Esophagus squamous epithelium (tissue), 5 donors: ENCODE data around the gene WDR38. TPM values are rescaled to one million over a fixed set of nuclear protein-coding genes. Genes with fewer than 3 reads are reported as not detected.
A peak's percentile ranks its signal among the peaks of the same experiment; 100 is the strongest.

Experiments used
- DNase-seq: peaks from one replicate; lab custom pipeline; 2025; lab: John Stamatoyannopoulos, UW
- H3K27ac ChIP-seq, 4 donors: fragments of 200-600 bp; sonication (generic); one replicate each; pipeline ENCODE4 v1.5.1; 2016 to 2019; ENCODE audit warnings: mild to moderate bottlenecking in 1 of 4
- H3K27me3 ChIP-seq, 4 donors: fragments of 200-600 bp; sonication (generic); 1 replicate in 3 of 4; 2 replicates in 1 of 4; pipeline versions ENCODE4 v1.5.1 to v1.6.0; 2017 to 2021; ENCODE audit warnings: antibody characterized with exemption in 1 of 4
- H3K36me3 ChIP-seq, 3 donors: fragments of 200-600 bp; sonication (generic); one replicate each; pipeline ENCODE4 v1.5.1; 2016 to 2019
- H3K4me1 ChIP-seq, 3 donors: fragments of 200-600 bp; sonication (generic); one replicate each; pipeline ENCODE4 v1.5.1; 2017 to 2019
- H3K4me3 ChIP-seq, 4 donors: fragments of 200-600 bp; sonication (generic); 1 replicate in 3 of 4; 2 replicates in 1 of 4; pipeline ENCODE4 v1.5.1; 2016 to 2019; ENCODE audit warnings: mild to moderate bottlenecking in 2 of 4, moderate library complexity in 1 of 4
- H3K9me3 ChIP-seq, 3 donors: fragments of 200-600 bp; sonication (generic); one replicate each; pipeline ENCODE4 v1.5.1; 2016 to 2019
- POLR2A ChIP-seq, 4 donors: fragments of 450-650 bp; IDR thresholded peaks; one replicate each; pipeline ENCODE4 v1.6.1; 2017; ENCODE audit warnings: antibody characterized with exemption in 4 of 4, mild to moderate bottlenecking in 4 of 4, moderate library complexity in 3 of 4
- WGBS, 2 donors: methylation state at CpG; one replicate each; pipeline ENCODE4 v1.1.5; 2018; 5-methylcytosine and 5-hydroxymethylcytosine counted together
- intact Hi-C: fragments of 100-400 bp; cut with DNase I; formaldehyde crosslinking; loops from one replicate; pipeline ENCODE4 v1.15.0; 2022
- small RNA-seq, 4 donors: library from RNA; depleted of rRNA; stranded (forward); fragments of <200 nt; gene quantifications; one replicate each; pipeline ENCODE3, GENCODE V24; 2016
- total RNA-seq, 4 donors: library from RNA; depleted of rRNA; stranded (reverse); fragments of >200 nt; gene quantifications; one replicate each; pipeline ENCODE4 v1.1.0, GENCODE V29; 2016
- TF ChIP-seq, protein P1 (sequence below), 6 experiments: fragments of 450-650 bp in 4 of 6; fragments of 200-600 bp in 2 of 6; sonication (generic) in 2 of 6; IDR thresholded peaks; one replicate each; pipeline ENCODE4 v1.5.1; 2016 to 2019; ENCODE audit warnings: antibody characterized with exemption in 6 of 6, mild to moderate bottlenecking in 4 of 6, moderate library complexity in 4 of 6
- donor health status: DM: yes; HTN: yes; CAD: no.

Gene WDR38
- total RNA-seq, 4 donors from 2014 or later, result not detected

DNA sequence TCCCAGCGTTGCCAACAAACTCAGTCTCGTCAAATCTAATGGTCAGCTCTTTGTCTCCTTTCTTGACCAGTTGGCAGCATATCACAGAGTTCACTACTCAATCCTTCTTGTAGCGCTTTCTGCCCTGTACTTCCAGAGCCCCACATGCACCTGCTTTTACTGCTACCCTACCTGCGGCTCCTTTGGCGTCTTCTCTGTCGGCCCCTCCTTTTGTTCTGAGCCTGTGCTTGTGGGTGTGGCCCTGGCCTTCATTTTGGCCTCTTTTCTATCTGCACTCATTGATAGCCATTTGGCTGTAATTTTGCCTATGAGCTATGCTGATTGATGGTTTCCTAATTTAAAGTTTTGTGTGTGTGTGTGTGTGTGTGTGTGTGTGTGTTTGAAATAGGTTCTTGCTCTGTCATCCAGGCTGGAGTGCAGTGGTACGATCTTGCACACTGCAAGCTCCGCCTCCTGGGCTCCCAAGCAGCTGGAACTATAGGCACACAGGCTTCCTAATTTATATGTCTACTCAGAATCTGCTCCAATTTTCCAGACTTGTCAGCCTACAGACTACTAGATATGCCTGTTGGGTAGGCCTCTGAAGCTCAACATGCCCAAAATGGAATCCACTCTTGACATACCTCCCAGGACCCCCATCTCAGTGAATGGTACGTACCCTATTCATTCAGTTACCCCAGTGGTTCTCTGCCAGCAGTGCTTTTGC is 40.9 kb downstream of the WDR38 start:
- no peaks in the 10 kb centered on the region for H3K4me1 ChIP-seq
- TF ChIP-seq POLR2A (IDR thresholded peaks at IDR 0.05), result no peak
- H3K4me3 ChIP-seq, result no peak overlapping the region
- H3K27ac ChIP-seq, result no peak overlapping the region
- H3K27me3 ChIP-seq, result no peaks in the 10 kb centered on the region
- no peak for DNase-seq
- peaks cover 3 to 93% (median 39%) of the 10 kb centered on the region in 3 donors for H3K36me3 ChIP-seq
- intact Hi-C loops, result no loop called here
- WGBS, 2 donors, result 81 to 87% methylated on average over 9 of the region's 9 CpGs
- no peaks in the 10 kb centered on the region for H3K9me3 ChIP-seq

DNA sequence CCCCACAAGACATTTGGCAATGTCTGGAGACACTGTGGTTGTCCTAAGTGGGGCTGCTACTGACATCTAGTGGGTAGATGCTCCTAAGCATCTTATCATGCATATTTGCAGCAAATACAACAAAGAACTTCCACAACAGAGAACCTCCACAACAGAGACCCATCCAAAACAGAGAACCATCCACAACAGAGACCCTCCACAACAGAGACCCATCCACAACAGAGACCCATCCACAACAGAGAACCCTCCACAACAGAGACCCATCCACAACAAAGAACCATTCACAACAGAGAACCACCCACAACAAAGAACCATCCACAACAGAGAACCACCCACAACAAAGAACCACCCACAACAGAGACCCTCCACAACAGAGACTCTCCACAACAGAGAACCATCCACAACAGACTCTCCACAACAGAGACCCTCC is 41.5 kb downstream of the WDR38 start:
- Histone ChIP-seq H3K27me3 (no peaks in the 10 kb centered on the region), H3K36me3 (peaks cover 9 to 93% (median 39%) of the 10 kb centered on the region in 3 donors), H3K4me3 (no peak overlapping the region), H3K27ac (no peak overlapping the region), H3K9me3 (no peaks in the 10 kb centered on the region), H3K4me1 (peaks cover 0 to 2% (median 0%) of the 10 kb centered on the region in 3 donors)
- TF ChIP-seq, protein P1, sequence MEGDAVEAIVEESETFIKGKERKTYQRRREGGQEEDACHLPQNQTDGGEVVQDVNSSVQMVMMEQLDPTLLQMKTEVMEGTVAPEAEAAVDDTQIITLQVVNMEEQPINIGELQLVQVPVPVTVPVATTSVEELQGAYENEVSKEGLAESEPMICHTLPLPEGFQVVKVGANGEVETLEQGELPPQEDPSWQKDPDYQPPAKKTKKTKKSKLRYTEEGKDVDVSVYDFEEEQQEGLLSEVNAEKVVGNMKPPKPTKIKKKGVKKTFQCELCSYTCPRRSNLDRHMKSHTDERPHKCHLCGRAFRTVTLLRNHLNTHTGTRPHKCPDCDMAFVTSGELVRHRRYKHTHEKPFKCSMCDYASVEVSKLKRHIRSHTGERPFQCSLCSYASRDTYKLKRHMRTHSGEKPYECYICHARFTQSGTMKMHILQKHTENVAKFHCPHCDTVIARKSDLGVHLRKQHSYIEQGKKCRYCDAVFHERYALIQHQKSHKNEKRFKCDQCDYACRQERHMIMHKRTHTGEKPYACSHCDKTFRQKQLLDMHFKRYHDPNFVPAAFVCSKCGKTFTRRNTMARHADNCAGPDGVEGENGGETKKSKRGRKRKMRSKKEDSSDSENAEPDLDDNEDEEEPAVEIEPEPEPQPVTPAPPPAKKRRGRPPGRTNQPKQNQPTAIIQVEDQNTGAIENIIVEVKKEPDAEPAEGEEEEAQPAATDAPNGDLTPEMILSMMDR (IDR thresholded peaks at IDR 0.05), result peak in 5 of 6 experiments; percentile 17 to 52 (median 22)
- TF ChIP-seq POLR2A (IDR thresholded peaks at IDR 0.05), result no peak
- no peak for DNase-seq
- intact Hi-C loops, result no loop called here

DNA sequence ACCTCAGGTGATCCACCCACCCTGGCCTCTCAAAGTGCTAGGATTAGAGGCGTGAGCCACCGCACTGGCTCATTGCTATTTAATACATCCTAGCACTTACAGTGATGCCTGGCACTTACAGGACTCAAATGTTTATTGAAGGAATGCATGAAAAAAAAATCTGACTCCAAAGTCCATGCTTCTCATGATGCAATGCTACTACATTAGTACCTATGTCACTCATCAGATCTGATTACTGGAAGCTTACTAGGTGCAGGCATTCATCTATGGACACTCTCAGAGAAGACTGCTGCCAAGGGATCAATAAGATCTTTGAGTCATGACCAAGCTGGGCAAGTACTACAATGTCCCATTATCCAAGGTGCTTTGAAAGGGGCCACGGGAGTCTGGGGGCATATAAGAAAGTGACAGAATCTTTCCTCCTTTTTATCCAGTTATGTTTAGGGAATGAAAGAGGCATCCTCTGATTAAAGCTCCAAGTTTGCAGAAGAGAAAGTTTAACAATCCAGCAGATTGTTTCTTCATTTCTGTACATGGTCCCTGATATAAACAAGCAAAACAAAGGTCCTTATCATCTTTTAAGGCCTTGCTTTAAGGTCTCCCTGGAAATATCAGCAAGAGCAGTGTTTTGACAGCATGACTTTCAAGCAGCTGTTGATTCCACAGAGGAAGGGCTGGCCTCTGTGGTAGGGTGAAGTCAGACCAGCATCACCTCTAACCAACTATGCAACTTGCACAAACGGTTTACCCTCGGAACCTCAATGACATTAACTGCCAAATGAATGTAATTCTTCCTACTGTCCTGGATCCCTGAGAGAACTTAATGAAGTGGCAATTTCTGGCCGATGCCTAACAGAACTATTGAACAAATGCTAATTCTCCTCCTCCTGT is 44.6 kb downstream of the WDR38 start:
- 91 to 96% methylated on average over 6 of the region's 6 CpGs for WGBS, 2 donors
- peaks cover 12 to 78% (median 25%) of the 10 kb centered on the region in 3 donors for H3K36me3 ChIP-seq
- intact Hi-C loops, result no loop called here
- TF ChIP-seq POLR2A (IDR thresholded peaks at IDR 0.05), result no peak
- TF ChIP-seq, protein P1 (IDR thresholded peaks at IDR 0.05), result no peak
- no peaks in the 10 kb centered on the region for H3K27me3 ChIP-seq
- DNase-seq, result no peak
- H3K9me3 ChIP-seq, result no peaks in the 10 kb centered on the region
- H3K4me1 ChIP-seq, result peaks cover 0 to 11% (median 0%) of the 10 kb centered on the region in 3 donors
- H3K27ac ChIP-seq, result no peak overlapping the region
- no peak overlapping the region for H3K4me3 ChIP-seq

DNA sequence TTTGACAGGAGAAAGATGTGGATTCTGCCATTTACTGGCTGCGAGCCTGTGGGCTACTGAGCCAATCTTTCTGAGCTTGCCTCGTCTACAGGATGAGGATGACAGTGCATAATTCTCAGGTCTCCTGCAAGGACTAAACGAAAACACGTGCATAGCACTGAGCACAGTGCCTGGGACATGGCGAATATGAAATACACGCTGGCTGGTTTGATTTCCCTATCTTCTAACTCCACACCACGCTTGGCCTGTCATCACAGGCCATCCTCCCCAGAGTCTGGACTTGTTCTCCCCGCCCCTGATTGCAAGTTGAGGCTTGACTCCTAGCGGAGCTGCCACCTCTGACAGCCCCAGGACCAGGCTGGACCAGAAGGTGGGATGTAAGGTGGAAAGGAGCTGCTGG is 46.6 kb downstream of the WDR38 start:
- no peak for DNase-seq
- no peak overlapping the region for H3K4me3 ChIP-seq
- intact Hi-C loops, result no loop called here
- no peaks in the 10 kb centered on the region for H3K9me3 ChIP-seq
- H3K36me3 ChIP-seq, result peaks cover 12 to 80% (median 15%) of the 10 kb centered on the region in 3 donors
- no peaks in the 10 kb centered on the region for H3K27me3 ChIP-seq
- peaks cover 0 to 11% (median 0%) of the 10 kb centered on the region in 3 donors for H3K4me1 ChIP-seq
- H3K27ac ChIP-seq, result no peak overlapping the region
- 70 to 81% methylated on average over 9 of the region's 9 CpGs for WGBS, 2 donors
- TF ChIP-seq, protein P1 (IDR thresholded peaks at IDR 0.05), result no peak
- TF ChIP-seq POLR2A (IDR thresholded peaks at IDR 0.05), result no peak

DNA sequence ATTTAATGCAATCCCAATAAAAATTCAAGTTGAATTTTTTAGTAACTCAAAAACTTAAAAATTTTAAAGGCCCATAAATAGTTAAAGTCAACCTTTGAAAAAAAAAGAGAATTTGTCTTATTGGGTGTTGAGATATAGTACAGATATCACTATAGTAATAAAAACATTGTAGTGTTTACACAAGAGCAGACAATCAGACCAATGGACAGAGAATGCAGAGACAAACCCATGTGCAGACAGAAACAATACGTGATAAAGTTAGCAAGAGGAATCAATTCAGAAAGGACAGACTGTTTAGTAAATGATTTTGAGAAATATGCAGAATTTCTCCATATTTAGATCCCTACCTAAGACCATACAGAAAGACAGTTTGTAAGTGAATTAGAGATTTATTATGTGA is 53.7 kb downstream of the WDR38 start:
- peaks cover 0 to 96% (median 11%) of the 10 kb centered on the region in 3 donors for H3K36me3 ChIP-seq
- H3K9me3 ChIP-seq, result no peaks in the 10 kb centered on the region
- WGBS, 2 donors, result 82 to 86% methylated on average over 1 of the region's 1 CpG
- intact Hi-C loops, result no loop called here
- H3K27me3 ChIP-seq, result no peaks in the 10 kb centered on the region
- TF ChIP-seq POLR2A (IDR thresholded peaks at IDR 0.05), result no peak
- TF ChIP-seq, protein P1 (IDR thresholded peaks at IDR 0.05), result no peak
- DNase-seq, result no peak
- no peak overlapping the region for H3K27ac ChIP-seq
- no peak overlapping the region for H3K4me3 ChIP-seq
- H3K4me1 ChIP-seq, result no peaks in the 10 kb centered on the region

Small RNA genes within 50 kb of the gene (small RNA-seq; reads per million reads assigned to genes)
- gene RNU4-82P, result 0 to 0.54 (median 0) reads per million in 4 donors

Other genes with a start within 250 kb of the WDR38 start
- gene NR6A1, start 82.1 kb upstream of the WDR38 start, total RNA-seq, result 1 to 10 TPM; 1.9 to 4.0 (median 2.7) TPM
- gene OLFML2A, start 76.3 kb upstream of the WDR38 start, total RNA-seq, result 10 to 100 TPM in 3 of 4 donors, 1 to 10 TPM in 1; 9.0 to 21.7 (median 13.6) TPM
- gene RPL35, start 8.5 kb downstream of the WDR38 start, total RNA-seq, result 1,000 to 10,000 TPM; 2,345 to 3,186 (median 2,827) TPM
- gene ARPC5L, start 8.7 kb downstream of the WDR38 start, total RNA-seq, result 10 to 100 TPM; 39.1 to 59.6 (median 45.3) TPM
- gene GOLGA1, start 87.6 kb downstream of the WDR38 start, total RNA-seq, result 10 to 100 TPM; 11.9 to 18.8 (median 14.8) TPM